GM12892 (cell line): Measurements from ENCODE around the gene BABAM2.

ENCODE experiments used
- POLR2AphosphoS5 ChIP-seq: IDR thresholded peaks from 2 replicates; pipeline ENCODE4 v1.6.1; 2011; ENCODE audit warnings: low read depth, low read length, control low read depth
- TAF1 ChIP-seq: IDR thresholded peaks from 2 replicates; pipeline ENCODE4 v1.6.1; 2011; ENCODE audit warnings: low read depth, mild to moderate bottlenecking, control low read depth, low read length, borderline replicate concordance

DNA sequence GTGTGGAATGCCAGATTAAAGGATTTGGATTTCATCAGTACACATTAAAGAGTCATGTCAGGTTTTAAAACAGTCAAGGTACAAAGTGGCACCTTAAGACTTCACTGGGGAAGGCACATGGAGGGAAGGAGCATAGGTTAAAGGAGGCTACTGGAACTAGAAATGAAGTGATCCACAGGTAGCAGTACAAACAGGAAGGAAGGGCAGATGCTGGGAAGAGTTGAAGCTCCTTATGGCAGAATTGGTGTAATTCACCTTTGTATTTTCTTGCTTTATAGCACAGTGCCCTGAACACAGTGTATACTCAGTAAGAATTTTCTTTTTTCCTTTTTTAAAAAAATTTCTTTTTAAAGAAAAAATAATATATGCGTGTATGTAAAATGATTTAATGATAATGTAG lies 177.1 kb downstream of the BABAM2 start:
- no peak for TF ChIP-seq POLR2AphosphoS5
- no peak for TF ChIP-seq TAF1
